ENCODE results near the gene GALNT6. TPM values are rescaled to one million over a fixed set of nuclear protein-coding genes. Genes with fewer than 3 reads are reported as not detected.
"Not testable (repeated sequence)": the region's sequence is repeated elsewhere in the genome, so short reads cannot be mapped to it uniquely, and the experiment has no call there.

GALNT6 gene
- total RNA-seq, 3 donors from 2014 or later (not counting 1 experiment from before 2014, with no cell fraction given): 19.3 to 38.5 (median 33.9) TPM

GRCh38 chr12:51318846-51319599, 72.2 kb downstream of the GALNT6 start:
- Mint-ChIP-seq H3K4me3 (peak overlapping the region; percentile 80), H3K36me3 (peaks cover 18% of the 10 kb centered on the region), H3K9me3 (no peaks in the 10 kb centered on the region), H3K27me3 (ENCODE audit: low read depth in 2 of 2) (no peaks in the 10 kb centered on the region), H3K4me1 (peaks cover 78 to 79% of the 10 kb centered on the region in 2 donors), H3K27ac (peak overlapping the region; percentile 87 to 90)
- WGBS (ENCODE audit: insufficient coverage): 0% methylated on average over 1 of the region's 3 CpGs
- TF ChIP-seq CTCF (IDR thresholded peaks at IDR 0.05): no peak
- H3K27ac ChIP-seq (ENCODE audit: low read length): peak overlapping the region; percentile 97
- DNase-seq (peak; percentile 35 to 84), ATAC-seq (peak; percentile 75 to 90 (median 87))
- no peaks in the 10 kb centered on the region for H3K27me3 ChIP-seq (ENCODE audit: control insufficient read depth, insufficient read depth, low read length)
- no peaks in the 10 kb centered on the region for H3K9me3 ChIP-seq (ENCODE audit: control insufficient read depth, insufficient read depth, low read length)
- intact Hi-C loops (cut with micrococcal nuclease): loop anchor here (1.0 kb wide), 1 partner anchor 22 kb away; no protein-coding TSS in a partner anchor
- peaks cover 80% of the 10 kb centered on the region for H3K4me1 ChIP-seq (ENCODE audit: control insufficient read depth, insufficient read depth, low read length)
- H3K36me3 ChIP-seq (ENCODE audit: control insufficient read depth, insufficient read depth, low read length): peaks cover 12% of the 10 kb centered on the region
- peak overlapping the region; percentile 3 for H3K4me3 ChIP-seq (ENCODE audit: low read length)

GRCh38 chr12:51318057-51318806, 73.0 kb downstream of the GALNT6 start:
- H3K9me3 ChIP-seq (ENCODE audit: control insufficient read depth, insufficient read depth, low read length); H3K4me3 ChIP-seq (ENCODE audit: low read length); ATAC-seq; DNase-seq; intact Hi-C loops (cut with micrococcal nuclease); H3K9me3 Mint-ChIP-seq; H3K27me3 Mint-ChIP-seq (ENCODE audit: low read depth in 2 of 2); H3K27me3 ChIP-seq (ENCODE audit: control insufficient read depth, insufficient read depth, low read length): not testable (repeated sequence)
- Mint-ChIP-seq H3K4me3 (peak overlapping the region; percentile 80), H3K36me3 (peaks cover 17% of the 10 kb centered on the region), H3K4me1 (peaks cover 78 to 81% of the 10 kb centered on the region in 2 donors), H3K27ac (peak overlapping the region; percentile 87 to 90)
- Histone ChIP-seq H3K36me3 (ENCODE audit: control insufficient read depth, insufficient read depth, low read length) (peaks cover 17% of the 10 kb centered on the region), H3K27ac (ENCODE audit: low read length) (peak overlapping the region; percentile 97), H3K4me1 (ENCODE audit: control insufficient read depth, insufficient read depth, low read length) (peaks cover 87% of the 10 kb centered on the region)
- 70% methylated on average over 7 of the region's 8 CpGs for WGBS (ENCODE audit: insufficient coverage)

- H3K36me3 Mint-ChIP-seq: peaks cover 21% of the 10 kb centered on the region
- Histone ChIP-seq H3K27me3 (ENCODE audit: control insufficient read depth, insufficient read depth, low read length) (no peaks in the 10 kb centered on the region), H3K4me1 (ENCODE audit: control insufficient read depth, insufficient read depth, low read length) (peaks cover 51% of the 10 kb centered on the region), H3K36me3 (ENCODE audit: control insufficient read depth, insufficient read depth, low read length) (peaks cover 71% of the 10 kb centered on the region), H3K9me3 (ENCODE audit: control insufficient read depth, insufficient read depth, low read length) (no peaks in the 10 kb centered on the region), H3K4me3 (ENCODE audit: low read length) (no peak overlapping the region), H3K27ac (ENCODE audit: low read length) (peak overlapping the region; percentile 37)
- TF ChIP-seq CTCF (IDR thresholded peaks at IDR 0.05): no peak
- DNase-seq (no peak), ATAC-seq (no peak)
- peaks cover 70 to 72% of the 10 kb centered on the region in 2 donors for H3K4me1 Mint-ChIP-seq
- 38% methylated on average over 1 of the region's 1 CpG for WGBS (ENCODE audit: insufficient coverage)
- no peaks in the 10 kb centered on the region for H3K27me3 Mint-ChIP-seq (ENCODE audit: low read depth in 2 of 2)
- H3K9me3 Mint-ChIP-seq: no peaks in the 10 kb centered on the region
- H3K4me3 Mint-ChIP-seq: peak overlapping the region; percentile 70
- H3K27ac Mint-ChIP-seq: peak overlapping the region; percentile 83 to 88
- intact Hi-C loops (cut with micrococcal nuclease): loop anchor here (5.0 kb wide), 1 partner anchor 44 kb away; no protein-coding TSS in a partner anchor
Observed at GRCh38 chr12:51311389-51311788, 79.8 kb downstream of the GALNT6 start.

All from natural killer cell (primary cell).